Endothelial cell of umbilical vein (primary cell): ENCODE results near the gene KDM6B. TPM values are rescaled to one million over a fixed set of nuclear protein-coding genes. Genes with fewer than 3 reads are reported as not detected.

ENCODE experiments used
- BruUV-seq: library from RNA; stranded (reverse); fragments of 400-500 nt; replicated peaks from 2 replicates; lab custom pipeline; 2021; lab: Mats Ljungman, UMichigan
- CTCF ChIA-PET: fragments of 300-600, 350-600 bp; sonication (Branson Sonifier 250); formaldehyde crosslinking; loops from one replicate; lab custom pipeline; 2021; ENCODE audit warnings: antibody characterized with exemption, inconsistent platforms; lab: Charles Lee
- POLR2A ChIA-PET: fragments of 300-600, 350-600 bp; sonication (Branson Sonifier 250); formaldehyde crosslinking; loops from one replicate; lab custom pipeline; 2021; ENCODE audit warnings: antibody characterized with exemption, inconsistent platforms; lab: Charles Lee
- DNase-seq: peaks from one replicate; pipeline ENCODE4 v3.0.0-alpha.2; 2011; ENCODE audit warnings: low read depth, low spot score
- FAIRE-seq: peaks from 2 replicates; lab custom pipeline; 2011; peaks lifted over from hg19 to GRCh38; lab: Jason Lieb, UNC
- H2AFZ ChIP-seq: 2 replicates; pipeline ENCODE4 v1.6.0; 2012; ENCODE audit warnings: low read depth, low read length, control low read depth, inconsistent platforms
- H3K27ac ChIP-seq: 2 replicates; pipeline ENCODE4 v1.5.1; 2011; ENCODE audit warnings: low read depth, mild to moderate bottlenecking, control low read depth, low read length, moderate library complexity; ENCODE audit not compliant: insufficient read depth
- H3K27me3 ChIP-seq, 2 experiments: 2 replicates each; pipeline versions ENCODE4 v1.6.0 to v1.6.1; 2011; ENCODE audit warnings: low read length in 2 of 2, mixed read lengths in 1 of 2; ENCODE audit not compliant: control insufficient read depth in 2 of 2, insufficient read depth in 2 of 2
- H3K36me3 ChIP-seq, 2 experiments: 2 replicates in 1 of 2; 3 replicates in 1 of 2; pipeline ENCODE4 v1.5.1; 2011; ENCODE audit warnings: low read length in 2 of 2, mild to moderate bottlenecking in 1 of 2, moderate library complexity in 1 of 2; ENCODE audit not compliant: control insufficient read depth in 2 of 2, insufficient read depth in 2 of 2; ENCODE audit errors: extremely low read depth in 1 of 2
- H3K4me1 ChIP-seq: 3 replicates; pipeline ENCODE4 v1.5.1; 2011; ENCODE audit warnings: mild to moderate bottlenecking, low read length; ENCODE audit not compliant: control insufficient read depth, insufficient read depth; ENCODE audit errors: extremely low read depth
- H3K4me2 ChIP-seq: 2 replicates; pipeline ENCODE4 v1.6.1; 2011; ENCODE audit warnings: low read length, control low read depth, mixed read lengths; ENCODE audit not compliant: insufficient read depth
- H3K4me3 ChIP-seq, 3 experiments: fragments of 200-600 bp in 1 of 3; sonication (generic), shearing (Covaris generic) in 1 of 3; replicated peaks in 1 of 3; 2 replicates each; pipeline ENCODE4 v1.5.1; 2011 to 2016; ENCODE audit warnings: control low read depth in 3 of 3, low read length in 3 of 3, mild to moderate bottlenecking in 2 of 3, inconsistent platforms in 1 of 3, low read depth in 1 of 3, moderate library complexity in 1 of 3; ENCODE audit not compliant: insufficient read depth in 1 of 3
- H3K79me2 ChIP-seq: 2 replicates; pipeline ENCODE4 v1.6.0; 2012; ENCODE audit warnings: low read length, inconsistent platforms; ENCODE audit not compliant: control insufficient read depth, insufficient read depth
- H3K9ac ChIP-seq: replicated peaks from 2 replicates; pipeline ENCODE3; 2011; ENCODE audit warnings: low read length, control low read depth; ENCODE audit not compliant: insufficient read depth; ENCODE audit errors: extremely low read depth
- H3K9me1 ChIP-seq: replicated peaks from 3 replicates; pipeline ENCODE4 v1.6.0; 2011; ENCODE audit warnings: mild to moderate bottlenecking, low read length; ENCODE audit not compliant: control insufficient read depth, insufficient read depth; ENCODE audit errors: extremely low read depth
- H3K9me3 ChIP-seq: replicated peaks from 2 replicates; pipeline ENCODE4 v1.5.1; 2012; ENCODE audit warnings: low read length, inconsistent platforms; ENCODE audit not compliant: control insufficient read depth, insufficient read depth
- H4K20me1 ChIP-seq: replicated peaks from 2 replicates; pipeline ENCODE3; 2011; ENCODE audit warnings: mild to moderate bottlenecking, low read length; ENCODE audit not compliant: control insufficient read depth, insufficient read depth; ENCODE audit errors: extremely low read depth
- CTCF ChIP-seq, 2 donors: IDR thresholded peaks; 1 replicate in 1 of 2; 2 replicates in 1 of 2; pipeline ENCODE4 v1.5.1; 2011; ENCODE audit warnings: low read length in 2 of 2, mild to moderate bottlenecking in 2 of 2, moderate library complexity in 2 of 2, control low read depth in 1 of 2, inconsistent platforms in 1 of 2, low read depth in 1 of 2; ENCODE audit not compliant: insufficient read depth in 1 of 2; ENCODE audit errors: extremely low read depth in 1 of 2
- GATA2 ChIP-seq: IDR thresholded peaks from 2 replicates; pipeline ENCODE4 v1.7.0; 2011; ENCODE audit warnings: low read depth, mild to moderate bottlenecking, moderate library complexity, mixed read lengths, low read length; ENCODE audit not compliant: insufficient read length, insufficient read depth
- JUN ChIP-seq: IDR thresholded peaks from 2 replicates; pipeline ENCODE4 v1.6.1; 2011; ENCODE audit warnings: borderline replicate concordance, low read depth; ENCODE audit not compliant: insufficient read length, insufficient read depth
- MAX ChIP-seq: IDR thresholded peaks from 2 replicates; pipeline ENCODE4 v1.6.1; 2011; ENCODE audit not compliant: insufficient read depth, insufficient read length
- MYC ChIP-seq: IDR thresholded peaks from one replicate; pipeline ENCODE4 v1.6.1; 2011; ENCODE audit warnings: mild to moderate bottlenecking, low read depth, low read length
- POLR2A ChIP-seq: IDR thresholded peaks from 2 replicates; pipeline ENCODE4 v1.6.1; 2012; ENCODE audit warnings: low read depth, mild to moderate bottlenecking, control low read depth, low read length
- POLR2AphosphoS5 ChIP-seq: IDR thresholded peaks from 2 replicates; pipeline ENCODE4 v1.6.1; 2012; ENCODE audit warnings: low read depth, mild to moderate bottlenecking, control low read depth, low read length, moderate library complexity; ENCODE audit not compliant: insufficient read depth
- dilution Hi-C: fragments of 300-500 bp; cut with MboI; formaldehyde crosslinking; loops from one replicate; pipeline ENCODE4 v1.15.0; 2019; ENCODE audit warnings: low sequenced_read_pairs; ENCODE audit not compliant: extremely low pct_ligation_motif_present
- intact Hi-C: fragments of 100-400 bp; cut with micrococcal nuclease; formaldehyde crosslinking; loops from one replicate; pipeline ENCODE4 v1.10.0; 2022
- polyA plus RNA-seq, 4 experiments: library from polyadenylated mRNA; depleted of rRNA in 3 of 4; stranded (reverse) in 3 of 4; unstranded in 1 of 4; fragments of >200 nt; gene quantifications; 2 replicates each; pipeline versions ENCODE4 v1.2.1 to v1.2.3, GENCODE V29; 2011 to 2012; ENCODE audit warnings: missing spikeins in 1 of 4
- total RNA-seq: library from RNA; stranded (reverse); gene quantifications from 2 replicates; pipeline ENCODE4 v1.2.3, GENCODE V29; 2021

KDM6B gene
- total and polyA plus RNA-seq, 2 donors (not counting 3 experiments of a cell fraction or from before 2014, with no cell fraction given): 1.8 to 17.8 TPM

GRCh38 chr17:7840441-7840840 is 6.4 kb downstream of the KDM6B start:
- no peak overlapping the region for H3K4me3 ChIP-seq

More at GRCh38 chr17:7840441-7840840, 6.4 kb downstream of the KDM6B start:
- no peak for FAIRE-seq
- dilution Hi-C loops: no loop called here
- H3K79me2 ChIP-seq: peaks cover 7% of the 10 kb centered on the region
- no peak overlapping the region for H3K4me2 ChIP-seq
- no peak for DNase-seq
- no peak overlapping the region for H3K9ac ChIP-seq
- peaks cover 40% of the 10 kb centered on the region for H3K4me1 ChIP-seq
- intact Hi-C loops: loop anchor here (5.0 to 10.0 kb wide), 3 partner anchors 153 to 282 kb away; partner anchors contain the start of genes FXR2, HES7, TP53 and WRAP53
- H3K27ac ChIP-seq: no peak overlapping the region
- BruUV-seq: no TSS peak
- peaks cover 0 to 2% of the 10 kb centered on the region in 2 experiments for H3K36me3 ChIP-seq
- ChIA-PET POLR2A (no interaction called here), CTCF (no interaction called here)
- TF ChIP-seq MYC: no peak
- TF ChIP-seq CTCF (IDR thresholded peaks at IDR 0.05; ENCODE audit: extremely low read depth in 1 of 2, insufficient read depth in 1 of 2, low read depth in 1 of 2, low read length in 2 of 2): no peak
- no peak for TF ChIP-seq POLR2A
- no peak for TF ChIP-seq GATA2
- TF ChIP-seq MAX: no peak
- no peak for TF ChIP-seq JUN
- no peak for TF ChIP-seq POLR2AphosphoS5
- no peaks in the 10 kb centered on the region for H3K27me3 ChIP-seq
- no peaks in the 10 kb centered on the region for H3K9me3 ChIP-seq
- no peaks in the 10 kb centered on the region for H3K9me1 ChIP-seq
- H4K20me1 ChIP-seq: no peaks in the 10 kb centered on the region
- no peak overlapping the region for H2AFZ ChIP-seq
